Keratinocyte (primary cell): ENCODE data around the gene DGKE. TPM values are rescaled to one million over a fixed set of nuclear protein-coding genes. Genes with fewer than 3 reads are reported as not detected.

Source experiments
- DNase-seq: peaks from one replicate; pipeline ENCODE4 v3.0.0-alpha.2; 2011; ENCODE audit warnings: low read depth, missing footprints, low spot score
- FAIRE-seq: peaks from 2 replicates; lab custom pipeline; 2011; peaks lifted over from hg19 to GRCh38; lab: Jason Lieb, UNC
- H2AFZ ChIP-seq: 2 replicates; pipeline ENCODE4 v1.6.0; 2012; ENCODE audit warnings: low read length, control low read depth, inconsistent platforms; ENCODE audit not compliant: control insufficient read depth
- H3K27ac ChIP-seq: 2 replicates; pipeline ENCODE4 v1.5.1; 2011; ENCODE audit warnings: low read length; ENCODE audit not compliant: control insufficient read depth, insufficient read depth
- H3K27me3 ChIP-seq: 3 replicates; pipeline ENCODE4 v1.6.0; 2011; ENCODE audit warnings: low read length; ENCODE audit not compliant: control insufficient read depth, insufficient read depth; ENCODE audit errors: extremely low read depth
- H3K36me3 ChIP-seq, 2 experiments: 2 replicates in 1 of 2; 3 replicates in 1 of 2; pipeline ENCODE4 v1.5.1; 2011; ENCODE audit warnings: low read length in 2 of 2, mild to moderate bottlenecking in 1 of 2; ENCODE audit not compliant: control insufficient read depth in 2 of 2, insufficient read depth in 2 of 2; ENCODE audit errors: extremely low read depth in 1 of 2
- H3K4me1 ChIP-seq: 3 replicates; pipeline ENCODE4 v1.5.1; 2011; ENCODE audit warnings: low read length; ENCODE audit not compliant: control insufficient read depth, insufficient read depth; ENCODE audit errors: extremely low read depth
- H3K4me2 ChIP-seq: 3 replicates; pipeline ENCODE4 v1.6.0; 2011; ENCODE audit warnings: low read depth, low read length; ENCODE audit not compliant: control insufficient read depth, insufficient read depth; ENCODE audit errors: extremely low read depth
- H3K4me3 ChIP-seq, 3 experiments: fragments of 200-600 bp in 1 of 3; sonication (generic) in 1 of 3; 2 replicates in 2 of 3; 3 replicates in 1 of 3; pipeline ENCODE4 v1.5.1; 2011 to 2016; ENCODE audit warnings: low read length in 3 of 3, mild to moderate bottlenecking in 3 of 3, control low read depth in 2 of 3, inconsistent platforms in 1 of 3, low read depth in 1 of 3, mixed read lengths in 1 of 3, mixed run types in 1 of 3, moderate library complexity in 1 of 3; ENCODE audit not compliant: control insufficient read depth in 2 of 3, insufficient read depth in 2 of 3; ENCODE audit errors: extremely low read depth in 1 of 3
- H3K79me2 ChIP-seq: 2 replicates; pipeline ENCODE4 v1.6.0; 2012; ENCODE audit warnings: low read length; ENCODE audit not compliant: control insufficient read depth, insufficient read depth
- H3K9ac ChIP-seq: 3 replicates; pipeline ENCODE4 v1.6.0; 2011; ENCODE audit warnings: low read length; ENCODE audit not compliant: control insufficient read depth, insufficient read depth; ENCODE audit errors: extremely low read depth
- H3K9me1 ChIP-seq: 3 replicates; pipeline ENCODE4 v1.6.0; 2011; ENCODE audit warnings: low read length; ENCODE audit not compliant: control insufficient read depth, insufficient read depth; ENCODE audit errors: extremely low read depth
- H3K9me3 ChIP-seq: 2 replicates; pipeline ENCODE4 v1.5.1; 2012; ENCODE audit warnings: low read depth, low read length; ENCODE audit not compliant: control insufficient read depth
- H4K20me1 ChIP-seq: 3 replicates; pipeline ENCODE4 v1.6.0; 2011; ENCODE audit warnings: low read length; ENCODE audit not compliant: control insufficient read depth, insufficient read depth; ENCODE audit errors: extremely low read depth
- CTCF ChIP-seq, 3 experiments: IDR thresholded peaks in 1 of 3; conservative IDR thresholded peaks in 1 of 3; optimal IDR thresholded peaks in 1 of 3; 2 replicates in 2 of 3; 3 replicates in 1 of 3; pipeline versions ENCODE3 to v1.5.1; 2011; ENCODE audit warnings: low read length in 3 of 3, mild to moderate bottlenecking in 3 of 3, moderate library complexity in 2 of 3, control low read depth in 1 of 3, inconsistent platforms in 1 of 3; ENCODE audit not compliant: insufficient read depth in 2 of 3; ENCODE audit errors: extremely low read depth in 1 of 3
- EZH2 ChIP-seq: IDR thresholded peaks from one replicate; pipeline ENCODE4 v1.6.1; 2012; ENCODE audit warnings: inconsistent platforms, mild to moderate bottlenecking, low read length, moderate library complexity
- dilution Hi-C: fragments of 300-500 bp; cut with MboI; formaldehyde crosslinking; loops from one replicate; pipeline ENCODE4 v1.7.0; 2020; ENCODE audit warnings: low sequenced_read_pairs; ENCODE audit not compliant: extremely low pct_ligation_motif_present
- polyA plus RNA-seq, 5 experiments: library from polyadenylated mRNA; depleted of rRNA in 3 of 5; stranded (reverse) in 3 of 5; stranded (forward) in 1 of 5; unstranded in 1 of 5; fragments of >200 nt; gene quantifications; 1 replicate in 1 of 5; 2 replicates in 3 of 5; 3 replicates in 1 of 5; pipeline versions ENCODE4 v1.2.1 to v1.2.3, GENCODE V29; 2011 to 2012; ENCODE audit warnings: missing spikeins in 2 of 5, low read depth in 1 of 5, low replicate concordance in 1 of 5

Gene DGKE
- polyA plus RNA-seq, 1 donor (not counting 4 experiments of a cell fraction or from before 2014, with no cell fraction given): 4.7 TPM

GRCh38 chr17:56821847-56822534 is 12.0 kb upstream of the DGKE start:
- Histone ChIP-seq H3K9me1 (no peaks in the 10 kb centered on the region), H3K79me2 (no peaks in the 10 kb centered on the region), H3K4me1 (peaks cover 3% of the 10 kb centered on the region), H4K20me1 (no peaks in the 10 kb centered on the region), H3K4me3 (no peak overlapping the region), H3K36me3 (no peaks in the 10 kb centered on the region), H3K9ac (no peak overlapping the region), H3K27me3 (no peaks in the 10 kb centered on the region), H3K27ac (no peak overlapping the region), H3K4me2 (no peak overlapping the region), H2AFZ (no peak overlapping the region), H3K9me3 (no peaks in the 10 kb centered on the region)
- no peak for TF ChIP-seq CTCF (optimal IDR thresholded peaks at IDR 0.05 in 1 of 3, IDR thresholded peaks at IDR 0.05 in 1 of 3, conservative IDR thresholded peaks at IDR 0.05 in 1 of 3; ENCODE audit: extremely low read depth in 1 of 3, insufficient read depth in 2 of 3, low read length in 3 of 3)
- no peak for TF ChIP-seq EZH2
- FAIRE-seq: no peak
- dilution Hi-C loops: no loop called here
- no peak for DNase-seq

- Histone ChIP-seq H3K9me3 (no peaks in the 10 kb centered on the region), H3K4me2 (no peak overlapping the region), H3K36me3 (no peaks in the 10 kb centered on the region), H3K4me3 (no peak overlapping the region), H2AFZ (no peak overlapping the region), H3K27ac (no peak overlapping the region), H3K79me2 (no peaks in the 10 kb centered on the region), H4K20me1 (no peaks in the 10 kb centered on the region), H3K9me1 (no peaks in the 10 kb centered on the region), H3K27me3 (no peaks in the 10 kb centered on the region), H3K9ac (no peak overlapping the region), H3K4me1 (peaks cover 3% of the 10 kb centered on the region)
- dilution Hi-C loops: no loop called here
- TF ChIP-seq CTCF (optimal IDR thresholded peaks at IDR 0.05 in 1 of 3, IDR thresholded peaks at IDR 0.05 in 1 of 3, conservative IDR thresholded peaks at IDR 0.05 in 1 of 3; ENCODE audit: extremely low read depth in 1 of 3, insufficient read depth in 2 of 3, low read length in 3 of 3) (no peak), EZH2 (no peak)
- DNase-seq (no peak), FAIRE-seq (no peak)
These were observed 11.2 kb upstream of the DGKE start for GRCh38 chr17:56822725-56823124.
